ENCODE results near the gene KCNE4. TPM values are rescaled to one million over a fixed set of nuclear protein-coding genes. Genes with fewer than 3 reads are reported as not detected.

KCNE4 gene
- polyA plus RNA-seq, 3 donors = 10.7 to 15.3 (median 13.5) TPM

Other genes with a start within 250 kb of the KCNE4 start
- 10 to 100 TPM; 62.7 to 68.4 (median 65.4) TPM for gene ACSL3, start 191.2 kb upstream of the KCNE4 start, polyA plus RNA-seq (ENCODE audit: insufficient read length in 3 of 3)